Occipital lobe (tissue), 2 donors: ENCODE results near the gene CSF1. TPM values are rescaled to one million over a fixed set of nuclear protein-coding genes. Genes with fewer than 3 reads are reported as not detected.
"Not testable (repeated sequence)": the region's sequence is repeated elsewhere in the genome, so short reads cannot be mapped to it uniquely, and the experiment has no call there.

Source experiments
- DNase-seq: peaks from one replicate; lab custom pipeline; 2025; lab: John Stamatoyannopoulos, UW
- total RNA-seq: library from RNA; depleted of rRNA; stranded (reverse); fragments of >200 nt; gene quantifications from one replicate; pipeline ENCODE4 v1.2.3, GENCODE V29; 2014

Gene CSF1
- total RNA-seq, 1 donor from 2014 or later = 3.9 TPM

GRCh38 chr1:109919303-109919702 is 8.7 kb downstream of the CSF1 start:
- DNase-seq = no peak

- not testable (repeated sequence) for DNase-seq
These were observed 9.7 kb downstream of the CSF1 start for GRCh38 chr1:109920391-109920790.

- no peak for DNase-seq
These were observed 11.7 kb downstream of the CSF1 start for GRCh38 chr1:109922326-109922725.

- DNase-seq = no peak
These were observed 12.7 kb downstream of the CSF1 start for GRCh38 chr1:109923131-109923945.

GRCh38 chr1:109923946-109924275 is 13.3 kb downstream of the CSF1 start:
- DNase-seq = no peak

- no peak for DNase-seq
These were observed 13.7 kb downstream of the CSF1 start for GRCh38 chr1:109924316-109924715.

- no peak for DNase-seq
These were observed 14.7 kb downstream of the CSF1 start for GRCh38 chr1:109925159-109925990.

- DNase-seq = no peak
These were observed 16.1 kb downstream of the CSF1 start for GRCh38 chr1:109926662-109927300.

GRCh38 chr1:109927356-109927755 is 16.7 kb downstream of the CSF1 start:
- DNase-seq = no peak

GRCh38 chr1:109927911-109928321 is 17.3 kb downstream of the CSF1 start:
- DNase-seq = no peak

GRCh38 chr1:109928591-109929111 is 18.0 kb downstream of the CSF1 start:
- DNase-seq = no peak

GRCh38 chr1:109929170-109929569 is 18.5 kb downstream of the CSF1 start:
- no peak for DNase-seq

- no peak for DNase-seq
These were observed 19.1 kb downstream of the CSF1 start for GRCh38 chr1:109929588-109930251.

GRCh38 chr1:109930252-109930993 is 19.8 kb downstream of the CSF1 start:
- DNase-seq = no peak

GRCh38 chr1:109931189-109931731 is 20.6 kb downstream of the CSF1 start:
- no peak for DNase-seq

GRCh38 chr1:109931911-109932636 is 21.4 kb downstream of the CSF1 start:
- no peak for DNase-seq

- DNase-seq = no peak
These were observed 22.0 kb downstream of the CSF1 start for GRCh38 chr1:109932679-109933078.

GRCh38 chr1:109933856-109934711 is 23.4 kb downstream of the CSF1 start:
- no peak for DNase-seq

GRCh38 chr1:109935451-109935900 is 24.8 kb downstream of the CSF1 start:
- no peak for DNase-seq
